Body of pancreas (tissue), 4 donors: ENCODE results near the gene ATXN3L. TPM values are rescaled to one million over a fixed set of nuclear protein-coding genes. Genes with fewer than 3 reads are reported as not detected.

Source experiments
- ATAC-seq: fragments of 150-250 bp; one replicate; pipeline ENCODE4 v1.9.1; 2016
- DNase-seq, 4 donors: peaks; one replicate each; pipeline ENCODE4 v3.0.0-alpha.2; 2019
- H3K27ac ChIP-seq, 4 donors: fragments of 200-600 bp; sonication (generic); 1 replicate in 3 of 4; 2 replicates in 1 of 4; pipeline versions ENCODE4 v1.5.1 to v1.6.1; 2016 to 2019; ENCODE audit warnings: mild to moderate bottlenecking in 1 of 4, mixed read lengths in 1 of 4, moderate library complexity in 1 of 4
- H3K27me3 ChIP-seq, 2 donors: fragments of 200-600 bp; sonication (generic); one replicate each; pipeline ENCODE4 v1.6.0; 2016; ENCODE audit warnings: mild to moderate bottlenecking in 1 of 2
- H3K36me3 ChIP-seq, 2 donors: fragments of 200-600 bp; sonication (generic); replicated peaks in 1 of 2; 2 replicates each; pipeline ENCODE4 v1.5.1; 2016; ENCODE audit warnings: low read depth in 2 of 2; ENCODE audit not compliant: insufficient read depth in 1 of 2
- H3K4me1 ChIP-seq: fragments of 200-600 bp; sonication (generic); one replicate; pipeline ENCODE4 v1.6.0; 2016
- H3K4me3 ChIP-seq, 2 donors: fragments of 200-600 bp; sonication (generic); 1 replicate in 1 of 2; 2 replicates in 1 of 2; pipeline ENCODE4 v1.5.1; 2016 to 2019
- H3K9me3 ChIP-seq, 3 donors: fragments of 200-600 bp; sonication (generic); 1 replicate in 2 of 3; 2 replicates in 1 of 3; pipeline ENCODE4 v1.5.1; 2016
- CTCF ChIP-seq, 7 experiments: fragments of 450-650 bp in 4 of 7; fragments of 200-600 bp in 3 of 7; sonication (generic) in 3 of 7; IDR thresholded peaks; one replicate each; pipeline ENCODE4 v1.5.1; 2016 to 2019; ENCODE audit warnings: antibody characterized with exemption in 7 of 7
- POLR2A ChIP-seq, 3 donors: fragments of 450-650 bp; IDR thresholded peaks; one replicate each; pipeline ENCODE4 v1.6.1; 2016; ENCODE audit warnings: antibody characterized with exemption in 3 of 3, mild to moderate bottlenecking in 2 of 3
- WGBS, 2 donors: methylation state at CpG; one replicate each; pipeline ENCODE4 v1.1.5; 2017; 5-methylcytosine and 5-hydroxymethylcytosine counted together
- intact Hi-C: fragments of 100-400 bp; cut with DNase I; formaldehyde crosslinking; loops from one replicate; pipeline ENCODE4 v1.15.1; 2023
- total RNA-seq, 2 donors: library from RNA; depleted of rRNA; stranded (reverse); fragments of >200 nt; gene quantifications; one replicate each; pipeline ENCODE4 v1.1.0, GENCODE V29; 2016

The ATXN3L gene
- total RNA-seq, 2 donors from 2014 or later, result not detected

DNA sequence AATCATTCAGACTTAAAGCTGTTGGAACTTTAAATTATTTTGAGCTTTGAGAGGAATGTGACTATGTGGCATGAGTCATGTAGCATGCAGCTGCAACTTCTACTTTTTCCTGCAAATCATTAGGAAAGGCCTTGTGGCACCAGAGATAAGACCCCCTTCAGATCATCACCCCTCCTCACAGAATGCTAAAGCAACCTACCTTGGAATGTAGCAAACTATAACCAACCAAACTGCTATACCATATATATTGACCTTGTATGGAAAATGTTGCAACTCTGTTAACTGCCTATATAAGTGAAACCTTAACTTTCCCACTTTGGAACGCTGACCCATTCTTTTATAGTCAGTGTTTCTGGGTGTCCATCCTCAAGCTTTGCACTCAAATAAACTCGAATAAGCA lies 32.0 kb downstream of the ATXN3L start:
- intact Hi-C loops, result no loop called here
- Histone ChIP-seq H3K4me3 (no peak overlapping the region), H3K9me3 (no peaks in the 10 kb centered on the region), H3K27ac (no peak overlapping the region), H3K36me3 (no peaks in the 10 kb centered on the region), H3K4me1 (no peaks in the 10 kb centered on the region), H3K27me3 (no peaks in the 10 kb centered on the region)
- 55 to 74% methylated on average over 2 of the region's 2 CpGs for WGBS, 2 donors
- DNase-seq (no peak), ATAC-seq (no peak)
- TF ChIP-seq CTCF (IDR thresholded peaks at IDR 0.05), result no peak

DNA sequence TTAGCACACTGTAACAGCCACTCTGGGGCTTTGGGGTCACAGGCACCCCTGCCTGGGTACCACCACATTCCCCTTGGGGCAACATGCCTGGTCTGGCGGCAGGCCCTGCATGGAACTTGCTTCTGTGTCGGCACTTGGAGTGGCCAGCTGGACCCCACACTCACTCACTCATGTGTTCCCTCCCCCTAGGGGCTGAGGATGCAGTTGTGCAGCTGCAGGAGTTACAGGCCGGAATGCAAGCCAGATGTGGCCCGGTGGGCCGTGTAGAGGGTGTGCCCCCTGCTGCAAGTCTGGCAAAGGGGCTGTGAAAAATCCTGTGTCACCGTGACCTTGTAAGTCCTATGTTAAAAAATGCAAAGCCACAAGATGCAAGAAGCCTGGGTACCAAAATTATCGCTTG lies 34.2 kb downstream of the ATXN3L start:
- H3K9me3 ChIP-seq, result no peaks in the 10 kb centered on the region
- TF ChIP-seq CTCF (IDR thresholded peaks at IDR 0.05), result no peak
- no peak for TF ChIP-seq POLR2A (IDR thresholded peaks at IDR 0.05)
- no peaks in the 10 kb centered on the region for H3K36me3 ChIP-seq
- H3K27me3 ChIP-seq, result no peaks in the 10 kb centered on the region
- ATAC-seq (no peak), DNase-seq (no peak)
- no peak overlapping the region for H3K27ac ChIP-seq
- WGBS, 2 donors, result 91 to 96% methylated on average over 2 to 5 of the region's 7 CpGs
- H3K4me1 ChIP-seq, result no peaks in the 10 kb centered on the region
- H3K4me3 ChIP-seq, result no peak overlapping the region
- intact Hi-C loops, result no loop called here

DNA sequence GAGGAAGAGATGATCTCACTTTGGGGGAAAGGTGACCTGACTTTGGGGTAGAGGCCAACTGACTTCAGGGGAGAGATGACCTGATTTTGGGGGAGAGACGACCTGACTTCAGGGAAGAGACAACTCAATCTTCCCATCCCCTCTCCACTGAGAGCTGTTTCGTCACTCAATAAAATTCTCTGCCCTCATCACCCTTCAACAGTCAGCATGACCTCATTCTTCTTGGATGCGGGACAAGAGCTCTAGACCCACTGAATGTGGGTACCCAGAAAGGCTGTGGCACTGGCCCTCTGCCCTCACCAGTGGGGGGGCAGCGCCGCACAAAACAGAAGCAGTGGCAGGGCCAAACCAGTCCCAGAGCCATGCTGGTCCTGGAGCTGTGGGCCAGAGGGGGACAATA lies 34.6 kb downstream of the ATXN3L start:
- no peak overlapping the region for H3K27ac ChIP-seq
- 79 to 87% methylated on average over 2 to 3 of the region's 5 CpGs for WGBS, 2 donors
- H3K4me3 ChIP-seq, result no peak overlapping the region
- no peak for ATAC-seq
- TF ChIP-seq CTCF (IDR thresholded peaks at IDR 0.05) (no peak), POLR2A (IDR thresholded peaks at IDR 0.05) (no peak)
- DNase-seq, result no peak
- H3K36me3 ChIP-seq, result no peaks in the 10 kb centered on the region
- H3K27me3 ChIP-seq, result no peaks in the 10 kb centered on the region
- H3K9me3 ChIP-seq, result no peaks in the 10 kb centered on the region
- intact Hi-C loops, result no loop called here
- no peaks in the 10 kb centered on the region for H3K4me1 ChIP-seq

- H3K27ac ChIP-seq, result no peak overlapping the region
- DNase-seq (no peak), ATAC-seq (no peak)
- H3K4me3 ChIP-seq, result no peak overlapping the region
- no peaks in the 10 kb centered on the region for H3K9me3 ChIP-seq
- H3K36me3 ChIP-seq, result no peaks in the 10 kb centered on the region
- no peaks in the 10 kb centered on the region for H3K4me1 ChIP-seq
- intact Hi-C loops, result no loop called here
- H3K27me3 ChIP-seq, result no peaks in the 10 kb centered on the region
- TF ChIP-seq POLR2A (IDR thresholded peaks at IDR 0.05) (no peak), CTCF (IDR thresholded peaks at IDR 0.05) (no peak)
- 83 to 100% methylated on average over 1 of the region's 1 CpG for WGBS, 2 donors
Observed at GRCh38 chrX:13284570-13284969, 35.3 kb downstream of the ATXN3L start.

DNA sequence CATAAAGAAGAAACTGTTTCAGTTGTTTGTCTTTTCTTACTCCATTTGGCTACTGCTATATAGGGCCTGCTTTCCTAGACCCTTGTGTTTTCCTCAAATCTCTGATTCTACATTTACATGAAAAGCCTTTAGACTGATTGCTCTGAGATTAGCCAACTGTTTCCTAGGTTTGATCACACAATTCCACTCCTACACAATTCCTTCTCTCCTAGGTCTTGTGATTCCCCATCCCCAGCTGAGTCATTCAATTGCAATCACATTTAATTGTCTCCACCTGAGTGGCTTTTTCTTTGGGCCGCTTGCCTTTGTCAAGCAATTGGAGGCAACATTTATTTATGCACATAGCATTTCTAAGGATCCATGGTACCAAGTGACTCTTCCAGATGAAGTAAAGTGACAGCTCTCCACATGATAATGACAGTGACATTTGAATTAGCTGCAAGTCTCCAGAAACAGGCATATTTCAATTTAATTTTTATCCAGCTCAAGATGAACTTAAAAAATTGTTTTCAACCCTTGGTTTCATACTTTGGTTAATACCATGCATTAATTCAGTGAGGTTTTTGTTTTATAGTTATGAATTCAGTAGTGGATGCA lies 35.8 kb downstream of the ATXN3L start:
- H3K9me3 ChIP-seq, result no peaks in the 10 kb centered on the region
- no peaks in the 10 kb centered on the region for H3K27me3 ChIP-seq
- no peaks in the 10 kb centered on the region for H3K36me3 ChIP-seq
- intact Hi-C loops, result no loop called here
- 100% methylated on average over 1 of the region's 1 CpG for WGBS, 2 donors
- TF ChIP-seq CTCF (IDR thresholded peaks at IDR 0.05) (no peak), POLR2A (IDR thresholded peaks at IDR 0.05) (no peak)
- no peak for DNase-seq
- ATAC-seq, result no peak
- no peaks in the 10 kb centered on the region for H3K4me1 ChIP-seq
- H3K27ac ChIP-seq, result no peak overlapping the region
- H3K4me3 ChIP-seq, result no peak overlapping the region
